PC-9 (cell line): ENCODE data around the gene PSMD3.

Experiments
- EZH2 ChIP-seq: fragments of 200-600 bp; sonication (generic); IDR thresholded peaks from 2 replicates; pipeline ENCODE4 v1.8.0; 2017; ENCODE audit warnings: antibody characterized with exemption, low read depth
- TF ChIP-seq, protein P1 (sequence below): fragments of 200-600 bp; sonication (generic); conservative IDR thresholded peaks from 2 replicates; pipeline ENCODE4 v1.6.1; 2017; ENCODE audit warnings: mixed run types, antibody characterized with exemption, mild to moderate bottlenecking, moderate library complexity

DNA sequence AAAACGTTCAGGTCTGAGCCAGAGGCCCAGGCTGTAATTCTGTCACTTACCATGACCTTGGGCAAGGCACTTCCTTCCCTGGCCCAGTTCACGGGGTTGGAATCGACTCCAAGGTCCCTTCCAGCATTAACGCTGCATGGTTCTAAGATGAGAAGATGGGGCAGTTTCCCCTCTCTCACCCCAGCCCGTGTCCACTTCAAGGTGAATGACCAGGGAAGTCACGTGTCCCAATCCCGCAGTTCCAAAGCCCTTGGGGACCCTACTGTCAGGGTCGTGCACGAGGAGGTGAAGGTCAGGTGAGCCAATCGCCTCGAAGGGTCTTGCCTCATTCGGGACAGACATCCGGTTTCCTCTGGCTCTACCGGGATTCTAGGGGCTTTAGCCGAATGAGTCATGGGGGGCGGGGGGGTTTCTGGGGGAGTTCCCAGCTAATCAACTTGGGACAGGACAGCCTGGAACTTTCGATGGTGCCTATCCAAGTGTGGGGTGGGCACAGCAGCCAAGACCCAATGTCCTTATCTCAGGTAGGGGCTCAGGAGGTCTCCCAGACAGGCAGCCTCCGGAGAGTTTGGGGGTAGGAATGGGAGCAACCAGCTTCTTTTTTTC, 33.9 kb downstream of the PSMD3 start:
- TF ChIP-seq, protein P1, sequence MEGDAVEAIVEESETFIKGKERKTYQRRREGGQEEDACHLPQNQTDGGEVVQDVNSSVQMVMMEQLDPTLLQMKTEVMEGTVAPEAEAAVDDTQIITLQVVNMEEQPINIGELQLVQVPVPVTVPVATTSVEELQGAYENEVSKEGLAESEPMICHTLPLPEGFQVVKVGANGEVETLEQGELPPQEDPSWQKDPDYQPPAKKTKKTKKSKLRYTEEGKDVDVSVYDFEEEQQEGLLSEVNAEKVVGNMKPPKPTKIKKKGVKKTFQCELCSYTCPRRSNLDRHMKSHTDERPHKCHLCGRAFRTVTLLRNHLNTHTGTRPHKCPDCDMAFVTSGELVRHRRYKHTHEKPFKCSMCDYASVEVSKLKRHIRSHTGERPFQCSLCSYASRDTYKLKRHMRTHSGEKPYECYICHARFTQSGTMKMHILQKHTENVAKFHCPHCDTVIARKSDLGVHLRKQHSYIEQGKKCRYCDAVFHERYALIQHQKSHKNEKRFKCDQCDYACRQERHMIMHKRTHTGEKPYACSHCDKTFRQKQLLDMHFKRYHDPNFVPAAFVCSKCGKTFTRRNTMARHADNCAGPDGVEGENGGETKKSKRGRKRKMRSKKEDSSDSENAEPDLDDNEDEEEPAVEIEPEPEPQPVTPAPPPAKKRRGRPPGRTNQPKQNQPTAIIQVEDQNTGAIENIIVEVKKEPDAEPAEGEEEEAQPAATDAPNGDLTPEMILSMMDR = no peak
- TF ChIP-seq EZH2 = no peak
